Activated gamma-delta T cell (primary cell): ENCODE measurements around the gene TTLL7.
A peak's percentile ranks its signal among the peaks of the same experiment; 100 is the strongest.

Source experiments
- DNase-seq: peaks from one replicate; lab custom pipeline; 2025; lab: John Stamatoyannopoulos, UW
- total RNA-seq, 2 donors: gene quantifications; one replicate each; lab custom pipeline; 2026; lab: John Stamatoyannopoulos, UW

The TTLL7 gene
- 1.4 to 3.0 reads per million in 2 donors for total RNA-seq

DNA sequence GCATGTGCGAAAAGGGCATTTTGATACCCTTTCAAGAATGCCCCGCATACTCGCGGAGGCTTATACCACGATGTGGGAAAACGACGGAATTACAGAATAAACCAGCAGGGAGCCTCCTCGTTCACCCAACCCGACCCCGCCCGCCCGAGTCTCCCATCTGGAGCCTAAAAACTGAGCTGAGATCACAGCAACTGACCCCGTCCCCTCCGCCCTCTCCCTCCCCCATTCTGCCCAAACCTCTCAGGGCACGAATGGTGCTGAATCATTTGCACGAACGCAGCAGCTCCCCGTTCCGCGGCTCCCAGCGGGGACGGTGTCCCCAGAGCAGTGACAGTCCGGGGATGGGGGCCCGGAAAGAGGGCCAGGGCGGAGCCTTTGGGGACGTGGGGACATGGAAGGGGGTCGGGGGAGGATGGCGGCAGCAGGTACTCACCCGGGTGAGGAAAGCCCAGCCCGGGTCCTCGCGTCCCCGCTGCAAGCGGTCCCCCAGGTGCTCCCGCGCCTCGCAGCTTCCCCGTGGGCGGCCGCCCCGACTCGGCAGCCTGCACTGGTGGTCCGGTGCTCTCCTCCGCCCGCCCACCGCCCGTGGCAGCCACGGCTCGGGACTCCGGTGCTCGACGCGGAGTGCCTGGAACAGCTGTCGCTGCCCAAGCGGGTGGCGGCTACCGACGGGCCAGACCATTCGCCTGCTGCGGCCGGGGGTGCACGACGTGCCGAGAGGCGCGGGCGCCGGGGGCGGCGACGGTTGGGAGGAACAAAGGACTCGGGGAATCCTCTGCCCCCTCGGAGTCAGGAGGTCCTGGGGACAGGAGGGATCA is at the start of gene TTLL7:
TTLL7 (minus strand) TSS at position 635 of the 818 bp plus-strand sequence. CDS start 46,921 bp downstream, outside the sequence.
- DNase-seq, result peak; percentile 28

DNA sequence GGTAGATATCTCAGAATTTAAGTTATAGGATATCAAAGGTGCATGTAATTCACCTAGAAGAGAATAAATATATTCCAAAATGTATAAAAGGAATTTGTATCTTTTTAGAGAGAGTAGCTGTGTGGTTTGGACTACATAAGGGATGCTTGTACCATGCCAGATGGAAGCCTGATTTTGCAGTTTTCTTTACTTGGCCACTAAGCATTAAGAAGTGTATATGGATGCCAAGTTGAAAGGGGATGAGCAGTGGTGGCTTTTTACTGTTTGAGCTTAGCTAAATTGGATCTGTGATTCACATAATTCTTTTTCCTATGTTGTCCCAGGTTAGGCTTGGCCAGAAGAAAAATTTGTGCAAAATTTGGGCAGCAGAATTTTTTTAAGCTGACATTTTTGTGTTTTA is 43.5 kb upstream of the TTLL7 start:
- no peak for DNase-seq

DNA sequence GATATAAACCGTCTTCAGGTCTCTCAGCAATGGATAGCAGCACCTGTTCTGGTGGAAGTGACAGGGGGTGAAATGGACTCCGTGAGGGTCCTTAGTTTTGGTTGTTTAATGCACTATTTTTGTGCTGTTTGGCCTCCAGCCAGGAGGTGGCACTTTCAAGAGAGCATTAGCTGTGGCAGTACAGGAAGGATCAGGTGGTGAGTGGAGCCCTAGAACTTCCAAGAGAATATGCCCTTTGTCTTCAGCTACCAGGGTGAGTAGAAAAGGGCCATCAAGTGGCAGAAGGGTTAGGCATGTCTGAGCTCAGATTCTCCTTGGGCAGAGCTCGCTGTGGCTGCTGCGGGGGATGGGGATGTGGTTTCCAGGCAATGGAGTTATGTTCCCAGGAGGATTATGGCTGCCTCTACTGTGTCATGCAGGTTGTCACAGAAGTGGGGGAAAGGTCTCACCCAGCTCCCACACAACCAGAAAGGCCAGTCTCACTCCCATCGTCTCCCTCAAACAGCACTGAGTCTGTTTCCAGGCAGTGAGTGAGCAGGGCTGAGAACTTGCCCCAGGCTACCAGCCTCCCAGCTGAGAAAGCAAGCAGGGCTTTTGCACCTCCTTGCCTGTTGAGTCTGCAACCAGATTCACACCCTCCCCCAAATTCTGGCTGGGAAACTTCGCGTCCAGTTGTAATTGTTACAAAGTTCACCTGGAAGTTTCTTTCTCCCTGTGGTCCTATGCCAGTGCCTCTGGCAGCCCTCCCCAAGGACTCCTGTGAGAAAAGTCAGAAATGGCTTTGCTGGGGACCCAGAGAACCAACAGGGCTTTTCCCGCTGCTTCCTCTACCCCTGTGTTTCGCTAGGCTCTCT is 39.1 kb upstream of the TTLL7 start:
- no peak for DNase-seq

GRCh38 chr1:84031802-84032327 is 32.9 kb upstream of the TTLL7 start:
- no peak for DNase-seq

DNA sequence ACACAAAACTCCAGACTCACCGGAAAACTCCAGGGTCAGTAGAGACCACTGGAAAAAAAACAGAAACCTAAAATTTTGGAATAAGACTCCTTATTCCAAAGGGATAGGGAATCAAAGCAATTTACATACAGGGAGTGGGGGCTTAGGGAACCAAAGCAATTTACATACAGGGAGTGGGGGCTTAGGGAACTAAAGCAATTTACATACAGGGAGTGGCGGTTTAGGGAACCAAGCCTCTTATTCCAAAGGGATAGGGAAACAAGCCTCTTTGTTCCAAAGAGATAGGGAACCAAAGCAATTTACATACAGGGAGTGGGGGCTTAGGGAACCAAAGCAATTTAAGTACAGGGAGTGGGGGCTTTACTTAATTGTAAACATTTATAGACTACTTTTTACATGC is 28.4 kb upstream of the TTLL7 start:
- no peak for DNase-seq

DNA sequence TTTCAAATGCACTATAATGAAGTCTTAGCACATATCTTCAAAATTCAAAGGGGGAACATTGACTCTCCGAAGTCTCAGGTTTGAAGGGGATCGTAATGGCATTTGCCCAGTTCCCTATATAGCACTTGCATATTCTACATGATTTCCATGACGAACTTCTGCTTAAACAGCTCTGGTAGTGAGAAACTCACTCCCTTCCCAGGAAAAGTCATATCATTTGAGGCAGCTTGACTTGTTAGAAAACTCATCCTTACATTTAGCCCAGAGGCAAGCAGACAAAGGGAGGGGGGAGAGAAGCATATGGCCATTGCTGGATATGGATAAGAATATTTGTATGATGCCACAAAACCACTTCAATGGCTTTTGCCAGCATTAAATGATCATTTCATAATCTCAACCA is 27.0 kb upstream of the TTLL7 start:
- DNase-seq, result no peak

GRCh38 chr1:84021822-84022221 is 22.9 kb upstream of the TTLL7 start:
- no peak for DNase-seq

DNA sequence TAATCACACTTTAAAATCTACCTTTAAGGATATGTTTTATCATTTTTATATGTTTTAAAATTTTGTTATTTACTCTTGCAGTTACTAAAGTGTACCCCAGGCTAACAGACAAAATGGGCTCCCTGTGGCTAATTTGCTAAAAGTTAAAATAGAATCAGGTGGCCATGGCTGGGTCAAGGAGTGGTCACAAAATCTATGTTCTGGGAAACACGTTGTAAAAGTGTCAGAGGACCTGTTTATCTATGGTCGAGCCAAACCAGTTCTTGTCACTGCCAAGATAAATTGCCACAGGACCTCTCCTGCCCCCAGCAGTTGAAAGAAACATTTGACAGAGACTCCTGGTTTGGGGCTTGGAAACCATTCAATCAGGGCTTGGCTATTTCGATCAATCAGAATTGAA is 21.2 kb upstream of the TTLL7 start:
- no peak for DNase-seq

DNA sequence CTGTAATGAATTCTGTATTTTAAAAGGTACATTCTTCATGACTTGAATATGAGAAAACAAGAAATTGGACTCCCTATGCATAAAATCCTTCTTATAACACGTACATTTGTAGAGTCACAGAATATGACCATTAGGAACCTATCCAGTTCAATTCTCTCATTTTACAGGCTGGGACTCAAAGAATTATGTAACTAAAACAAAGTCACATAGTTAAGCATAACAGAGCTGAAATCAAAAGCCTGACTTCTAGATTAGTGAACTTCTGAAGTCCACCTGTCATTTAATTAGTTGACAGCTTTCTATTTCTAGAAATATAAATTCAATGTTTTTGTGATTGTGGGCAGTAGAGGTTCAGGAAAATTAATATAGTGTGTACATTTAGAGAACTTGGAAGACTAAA is 20.3 kb upstream of the TTLL7 start:
- DNase-seq, result no peak

- no peak for DNase-seq
Measured at GRCh38 chr1:84013708-84014107, 14.8 kb upstream of the TTLL7 start.

DNA sequence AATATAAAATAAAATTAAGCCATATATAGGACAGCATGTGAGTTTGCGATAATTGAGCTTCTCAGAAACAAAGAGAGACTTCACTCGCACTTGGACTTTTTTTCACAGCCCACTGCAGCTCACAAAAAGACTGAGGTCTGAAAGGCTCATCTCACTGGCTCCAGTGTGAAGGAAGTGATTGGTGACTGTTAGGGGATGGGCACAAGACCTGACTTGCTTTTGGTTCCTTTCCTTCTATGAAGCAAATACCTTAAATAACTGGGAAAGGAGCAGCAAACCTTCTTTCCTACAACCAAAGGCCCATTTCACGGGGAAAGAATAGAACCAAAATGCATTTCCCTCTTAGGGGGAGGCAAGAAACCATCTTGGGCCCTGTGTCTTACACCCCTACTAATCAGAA is 13.1 kb upstream of the TTLL7 start:
- no peak for DNase-seq

DNA sequence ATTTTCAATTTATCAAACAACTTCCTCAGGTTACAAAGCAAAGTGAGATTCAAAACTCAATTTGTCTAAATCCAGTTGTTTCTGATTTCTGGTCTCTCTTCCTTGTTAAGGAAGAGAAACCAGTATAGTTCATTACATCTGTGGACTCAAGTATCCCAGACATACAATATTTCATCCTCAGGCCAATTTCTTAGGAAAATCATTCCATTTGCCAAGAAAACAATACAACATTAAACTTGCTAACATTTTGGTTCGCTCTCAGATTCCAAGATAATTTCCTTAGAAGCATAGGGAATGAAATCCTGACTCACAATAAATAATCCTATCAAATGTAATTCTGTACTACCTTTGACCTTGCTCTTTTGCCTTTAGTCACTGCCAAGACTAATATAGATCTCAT is 11.2 kb upstream of the TTLL7 start:
- no peak for DNase-seq

DNA sequence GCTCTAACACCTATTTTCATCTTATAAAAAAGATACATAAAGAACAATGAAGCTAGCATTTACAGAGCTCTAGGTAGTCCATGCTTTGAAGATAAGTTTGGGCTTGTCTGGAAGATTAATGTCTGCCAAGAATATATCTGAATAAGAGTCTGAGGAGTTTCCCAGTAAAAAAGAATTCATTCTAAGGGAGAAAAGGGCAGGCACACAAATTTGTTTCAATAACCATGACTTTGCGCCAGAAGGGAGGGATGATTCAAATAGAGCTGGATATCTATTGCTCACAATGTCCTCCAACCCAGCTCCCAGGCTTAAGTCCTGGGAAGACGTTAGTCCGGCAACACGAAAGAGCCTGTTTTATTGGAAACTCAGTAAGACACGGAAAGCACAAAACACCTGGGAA is 9.7 kb upstream of the TTLL7 start:
- DNase-seq, result no peak

GRCh38 chr1:84006591-84006990 is 7.7 kb upstream of the TTLL7 start:
- DNase-seq, result no peak

DNA sequence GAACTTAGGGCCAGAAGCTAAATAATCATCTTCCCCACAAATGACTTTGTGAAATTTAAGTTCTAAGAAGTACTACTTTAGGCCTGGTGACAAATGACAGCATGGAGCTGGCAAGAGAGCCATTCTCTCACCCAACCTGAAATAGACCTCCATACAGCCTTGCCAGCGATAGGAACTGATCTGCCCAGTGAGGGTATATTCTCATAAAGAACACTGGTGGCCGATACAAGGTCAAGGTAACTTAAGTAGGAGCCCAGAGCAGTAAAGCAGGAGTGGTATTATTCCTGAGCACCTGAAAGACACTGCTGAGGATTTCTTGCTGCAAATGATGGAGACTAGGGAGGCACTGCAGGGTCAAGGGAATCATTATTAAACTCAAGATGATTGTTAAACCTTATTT is 2.6 kb upstream of the TTLL7 start:
- no peak for DNase-seq

DNA sequence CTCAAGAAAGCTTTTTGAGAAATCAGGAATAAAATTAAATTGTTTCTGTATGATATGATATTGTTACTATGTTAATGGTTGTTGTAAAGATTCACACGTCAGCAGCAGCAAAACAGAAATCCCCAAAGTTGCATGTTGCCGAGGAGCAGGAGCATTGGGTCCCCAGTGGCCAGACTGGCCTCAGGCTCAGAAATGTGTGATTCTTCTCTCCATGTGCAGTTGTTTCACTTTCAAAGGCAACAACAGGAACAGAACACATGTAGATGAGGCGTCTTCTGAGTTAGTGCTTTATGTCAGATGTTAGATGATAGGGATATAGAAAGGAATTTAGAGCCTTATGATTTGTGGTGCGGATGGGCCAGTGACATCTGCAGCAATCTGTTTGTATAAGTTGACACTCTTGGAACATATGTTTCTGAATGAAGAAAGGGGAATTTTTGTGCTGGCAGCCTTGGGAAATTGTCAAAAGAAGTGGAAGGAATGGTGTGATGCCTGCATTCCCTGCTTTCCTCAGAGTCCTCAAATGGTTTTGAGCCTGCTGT is 2.1 kb upstream of the TTLL7 start:
- no peak for DNase-seq

- no peak for DNase-seq
Measured at GRCh38 chr1:84000196-84000885, 1.4 kb upstream of the TTLL7 start.

DNA sequence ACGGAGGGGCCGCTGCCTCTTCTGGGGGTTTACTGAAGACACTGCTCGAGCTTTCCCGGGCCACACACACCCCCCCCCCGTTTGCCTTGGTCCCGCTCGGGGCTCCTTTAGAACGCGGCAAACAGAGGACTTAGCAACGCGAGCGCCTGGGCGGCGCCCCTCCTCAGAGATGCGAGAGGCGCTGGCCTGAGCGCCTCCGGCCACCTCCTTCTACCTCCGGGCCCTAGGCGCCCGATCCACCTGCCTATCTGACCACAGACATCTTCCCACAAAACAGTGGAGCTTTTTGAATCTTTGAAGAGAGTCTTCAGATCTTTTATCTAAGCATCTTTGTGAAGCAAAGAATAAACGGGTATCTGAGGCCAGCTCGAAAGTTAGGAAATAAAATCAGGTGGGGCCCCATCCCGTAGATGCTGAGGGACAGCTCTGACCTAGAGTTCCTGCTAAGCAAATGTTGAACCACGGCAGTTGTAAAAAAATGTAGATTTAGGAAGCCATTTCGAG is 436 bp upstream of the TTLL7 start:
- DNase-seq, result peak; percentile 17

DNA sequence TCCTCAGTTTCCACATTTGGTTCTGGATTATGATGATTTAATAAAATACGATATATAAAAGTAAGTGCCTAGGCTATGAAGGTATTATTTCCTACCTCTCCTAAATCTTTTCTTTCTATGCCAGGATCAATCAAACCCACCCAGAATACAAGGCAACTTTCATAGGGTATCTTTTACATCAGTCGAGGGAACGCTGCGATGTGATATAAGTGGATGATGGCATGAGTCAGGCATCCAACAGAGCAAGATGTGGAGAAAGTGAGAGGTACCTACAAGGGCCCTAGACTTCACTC is 781 bp downstream of the TTLL7 start:
- DNase-seq, result no peak

DNA sequence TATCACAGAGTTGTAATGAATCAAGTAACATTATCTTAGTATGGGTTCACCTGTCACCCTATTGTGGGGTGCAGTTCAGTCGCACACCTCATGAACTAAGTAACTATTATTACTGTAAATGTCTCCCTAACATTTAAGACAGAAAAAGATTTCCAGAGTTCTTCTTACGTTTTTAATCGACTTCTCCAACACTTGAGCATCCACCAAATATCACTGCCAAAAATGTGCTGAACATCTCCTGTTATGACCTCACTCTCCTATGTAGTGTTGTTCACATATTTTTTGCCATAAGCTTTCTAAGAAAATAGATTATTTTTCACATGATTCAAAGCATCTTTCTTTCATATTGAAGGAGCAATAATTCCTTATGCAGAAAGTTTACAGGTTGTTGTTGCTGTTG is 1.3 kb downstream of the TTLL7 start:
- DNase-seq, result no peak

- DNase-seq, result no peak
Measured at GRCh38 chr1:83996621-83997020, 2.3 kb downstream of the TTLL7 start.

DNA sequence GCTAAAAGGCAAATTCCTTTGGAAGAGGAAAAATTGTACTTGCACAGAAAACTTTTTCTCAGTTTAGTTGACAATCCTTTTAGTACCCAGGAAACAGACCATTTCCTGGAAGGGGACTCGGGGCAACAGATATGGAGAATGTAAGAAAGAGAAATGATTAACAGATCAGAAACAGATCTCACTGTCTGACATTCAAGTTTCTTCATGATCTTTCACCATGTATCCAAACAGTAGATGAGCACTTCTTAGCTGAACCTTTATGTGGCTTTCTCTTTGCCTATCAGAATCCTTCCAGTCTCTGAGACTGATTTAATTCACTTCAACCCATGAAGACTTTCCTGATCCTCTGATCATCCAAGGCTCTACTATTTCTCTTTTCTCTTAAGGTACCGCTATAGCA is 2.7 kb downstream of the TTLL7 start:
- DNase-seq, result no peak
